IMR-90 (cell line): ENCODE results near the gene SPP2. TPM values are rescaled to one million over a fixed set of nuclear protein-coding genes. Genes with fewer than 3 reads are reported as not detected.

Experiments
- ATAC-seq: fragments of 200-7000 bp; cut with Tn5 transposase; 2 replicates; pipeline ENCODE4 v1.9.1; 2020; ENCODE audit warnings: low read depth, mild to moderate bottlenecking, moderate library complexity
- BruUV-seq: library from RNA; stranded (reverse); fragments of 400-500 nt; replicated peaks from 2 replicates; lab custom pipeline; 2021; lab: Mats Ljungman, UMichigan
- CTCF ChIA-PET: fragments of 300-600 bp; formaldehyde crosslinking; extraction: SDS; loops from one replicate; lab custom pipeline; 2021; ENCODE audit warnings: antibody characterized with exemption; lab: Yijun Ruan, JAX
- POLR2A ChIA-PET: fragments of 300-600 bp; sonication (Branson Sonifier 250); formaldehyde crosslinking; loops from one replicate; lab custom pipeline; 2022; ENCODE audit warnings: antibody characterized with exemption; ENCODE audit not compliant: unreplicated experiment; lab: Charles Lee
- DNase-seq: peaks from one replicate; pipeline ENCODE4 v3.0.0; 2013
- H2AFZ ChIP-seq: replicated peaks from 2 replicates; pipeline ENCODE3; 2013; ENCODE audit warnings: low read length, mild to moderate bottlenecking; ENCODE audit not compliant: poor library complexity
- H2AK5ac ChIP-seq: 2 replicates; pipeline ENCODE4 v1.6.1; 2013; ENCODE audit warnings: low read depth, low read length, inconsistent platforms
- H2AK9ac ChIP-seq: replicated peaks from 2 replicates; pipeline ENCODE3; 2013; ENCODE audit warnings: mild to moderate bottlenecking, low read depth, low read length, moderate library complexity; ENCODE audit not compliant: poor library complexity
- H2BK120ac ChIP-seq: 2 replicates; pipeline ENCODE4 v1.6.1; 2013; ENCODE audit warnings: low read depth, low read length, inconsistent platforms
- H2BK15ac ChIP-seq: 3 replicates; pipeline ENCODE4 v1.6.1; 2013; ENCODE audit warnings: low read depth, low read length, inconsistent platforms
- H2BK20ac ChIP-seq: 2 replicates; pipeline ENCODE4 v1.6.1; 2013; ENCODE audit warnings: low read depth, mild to moderate bottlenecking, inconsistent platforms, low read length, moderate library complexity
- H2BK5ac ChIP-seq: 2 replicates; pipeline ENCODE4 v1.6.1; 2013; ENCODE audit warnings: mild to moderate bottlenecking, low read depth, low read length, inconsistent platforms; ENCODE audit not compliant: poor library complexity, severe bottlenecking
- H3K14ac ChIP-seq: replicated peaks from 2 replicates; pipeline ENCODE4 v1.6.1; 2013; ENCODE audit warnings: low read depth, low read length, inconsistent platforms
- H3K18ac ChIP-seq: 2 replicates; pipeline ENCODE4 v1.6.1; 2013; ENCODE audit warnings: low read depth, low read length, control low read depth
- H3K23ac ChIP-seq: 2 replicates; pipeline ENCODE4 v1.6.1; 2013; ENCODE audit warnings: low read depth, low read length, inconsistent platforms
- H3K27ac ChIP-seq: 2 replicates; pipeline ENCODE4 v1.5.1; 2013; ENCODE audit warnings: mild to moderate bottlenecking, control low read depth, low read length; ENCODE audit not compliant: insufficient read depth
- H3K27me3 ChIP-seq: 2 replicates; pipeline ENCODE4 v1.6.1; 2013; ENCODE audit warnings: low read length; ENCODE audit not compliant: control insufficient read depth, insufficient read depth
- H3K36me3 ChIP-seq: 2 replicates; pipeline ENCODE4 v1.6.1; 2013; ENCODE audit warnings: low read length, mixed read lengths; ENCODE audit not compliant: control insufficient read depth, insufficient read depth
- H3K4ac ChIP-seq: 2 replicates; pipeline ENCODE4 v1.6.1; 2013; ENCODE audit warnings: low read depth, low read length, inconsistent platforms
- H3K4me1 ChIP-seq: 2 replicates; pipeline ENCODE4 v1.6.1; 2013; ENCODE audit warnings: low read length, mixed read lengths; ENCODE audit not compliant: control insufficient read depth, insufficient read depth
- H3K4me2 ChIP-seq: 2 replicates; pipeline ENCODE4 v1.6.1; 2013; ENCODE audit warnings: low read depth, mild to moderate bottlenecking, control low read depth, low read length, moderate library complexity
- H3K4me3 ChIP-seq: 2 replicates; pipeline ENCODE4 v1.5.1; 2013; ENCODE audit warnings: low read depth, mild to moderate bottlenecking, control low read depth, low read length, moderate library complexity; ENCODE audit not compliant: insufficient read depth
- H3K56ac ChIP-seq: 2 replicates; pipeline ENCODE4 v1.6.1; 2013; ENCODE audit warnings: low read length, inconsistent platforms; ENCODE audit not compliant: insufficient read depth; ENCODE audit errors: extremely low read depth
- H3K79me1 ChIP-seq, 2 experiments: 2 replicates each; pipeline ENCODE4 v1.6.1; 2013; ENCODE audit warnings: low read length in 2 of 2, inconsistent platforms in 1 of 2, low read depth in 1 of 2
- H3K9ac ChIP-seq: 2 replicates; pipeline ENCODE4 v1.6.1; 2013; ENCODE audit warnings: low read depth, low read length, control low read depth
- H3K9me1 ChIP-seq: 2 replicates; pipeline ENCODE4 v1.6.1; 2013; ENCODE audit warnings: low read length, inconsistent platforms; ENCODE audit not compliant: insufficient read depth
- H3K9me3 ChIP-seq: 2 replicates; pipeline ENCODE4 v1.6.1; 2013; ENCODE audit warnings: low read length; ENCODE audit not compliant: control insufficient read depth, insufficient read depth
- H4K20me1 ChIP-seq: 2 replicates; pipeline ENCODE4 v1.6.1; 2013; ENCODE audit warnings: low read length, inconsistent platforms; ENCODE audit not compliant: insufficient read depth
- H4K5ac ChIP-seq: 2 replicates; pipeline ENCODE4 v1.6.1; 2013; ENCODE audit warnings: mild to moderate bottlenecking, low read depth, low read length, control low read depth
- H4K8ac ChIP-seq, 2 experiments: 2 replicates each; pipeline ENCODE4 v1.6.1; 2013; ENCODE audit warnings: low read depth in 2 of 2, low read length in 2 of 2, control low read depth in 1 of 2, inconsistent platforms in 1 of 2
- H4K91ac ChIP-seq: 2 replicates; pipeline ENCODE4 v1.6.1; 2013; ENCODE audit warnings: low read depth, low read length, inconsistent platforms; ENCODE audit not compliant: insufficient read depth
- CEBPB ChIP-seq: IDR thresholded peaks from 2 replicates; pipeline ENCODE4 v1.6.1; 2012; ENCODE audit warnings: low read depth, low read length, improper control_type of control experiment
- MAZ ChIP-seq: IDR thresholded peaks from 2 replicates; pipeline ENCODE4 v1.6.1; 2012; ENCODE audit warnings: low read depth, mild to moderate bottlenecking, low read length, improper control_type of control experiment, moderate library complexity, borderline replicate concordance
- RCOR1 ChIP-seq: IDR thresholded peaks from 2 replicates; pipeline ENCODE4 v1.6.1; 2012; ENCODE audit warnings: mild to moderate bottlenecking, low read length, improper control_type of control experiment; ENCODE audit not compliant: insufficient replicate concordance
- whole genome bisulfite sequencing, 2 experiments: methylation state at CpG; one replicate each; pipeline versions ENCODE4 v1.1.5 to v1.1.7; 2013; ENCODE audit warnings: missing lambda C conversion rate in 2 of 2; ENCODE audit not compliant: insufficient read length in 1 of 2; ENCODE audit errors: extremely low coverage in 2 of 2; 5-methylcytosine and 5-hydroxymethylcytosine counted together
- dilution Hi-C: fragments of 300-500 bp; cut with HindIII; formaldehyde crosslinking; loops from one replicate; pipeline ENCODE4 v1.14.3; 2018; ENCODE audit warnings: low sequenced_read_pairs; ENCODE audit not compliant: unreplicated experiment
- in situ Hi-C: fragments of 300-500 bp; cut with MboI; formaldehyde crosslinking; loops from 3 replicates; pipeline ENCODE4 v1.14.3; 2019; ENCODE audit warnings: low sequenced_read_pairs, inconsistent platforms, mixed read lengths
- intact Hi-C: fragments of 100-400 bp; cut with micrococcal nuclease; formaldehyde crosslinking; loops from 2 replicates; pipeline ENCODE4 v1.10.0; 2022
- polyA plus RNA-seq, 3 experiments: library from polyadenylated mRNA; depleted of rRNA; stranded (reverse); fragments of >200 nt; gene quantifications; 2 replicates each; pipeline ENCODE4 v1.2.3, GENCODE V29; 2012; ENCODE audit warnings: low replicate concordance in 1 of 3
- total RNA-seq: library from RNA; depleted of rRNA; stranded (reverse); fragments of >200 nt; gene quantifications from 2 replicates; pipeline ENCODE4 v1.2.3, GENCODE V29; 2012
- TF ChIP-seq, protein P1 (sequence below): fragments of 150-350 bp; IDR thresholded peaks from 2 replicates; pipeline ENCODE4 v1.6.1; 2017; ENCODE audit warnings: mild to moderate bottlenecking, antibody characterized with exemption, low read length, low read depth
- TF ChIP-seq, protein P2 (sequence below): conservative IDR thresholded peaks from 2 replicates; pipeline ENCODE4 v1.5.1; 2012; ENCODE audit warnings: mild to moderate bottlenecking, low read depth, low read length, improper control_type of control experiment

Gene SPP2
- total and polyA plus RNA-seq, 2 of the 4 experiments (the other 2 are of a cell fraction) = not detected

DNA sequence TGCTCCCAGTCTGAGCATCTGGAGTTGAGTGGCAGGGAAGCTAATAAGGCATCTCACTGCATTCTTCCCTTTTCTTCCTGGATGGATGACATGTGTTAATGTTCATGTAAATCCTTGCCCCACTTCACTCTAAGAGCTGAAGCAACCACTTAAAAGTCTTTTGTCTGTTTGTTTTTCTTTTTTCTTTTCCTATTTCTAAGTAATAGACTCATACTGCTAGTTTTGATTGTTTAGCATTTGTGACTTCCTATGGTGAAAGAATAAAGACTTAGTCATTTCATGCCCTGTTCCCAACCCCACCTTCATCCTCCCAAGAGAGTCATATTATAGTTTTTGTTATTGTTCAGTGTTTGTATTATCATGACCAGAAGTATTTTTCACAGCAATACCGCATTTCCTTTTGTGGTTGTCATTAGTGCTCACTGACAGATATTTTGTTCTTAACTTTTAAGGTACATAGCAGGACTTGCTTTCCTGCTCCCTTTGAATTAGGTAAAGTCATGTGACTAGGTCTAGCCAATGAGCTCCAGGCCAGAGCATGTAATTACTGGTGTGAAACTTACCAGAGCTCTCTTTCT lies 18.1 kb upstream of the SPP2 start:
- H3K9me3 ChIP-seq = peaks cover 4% of the 10 kb centered on the region
- H2BK15ac ChIP-seq = no peak overlapping the region
- H4K5ac ChIP-seq = no peak overlapping the region
- no peaks in the 10 kb centered on the region; the same call in 1 of the 2 replicates for H4K20me1 ChIP-seq
- peaks cover 6% of the 10 kb centered on the region for H3K4me1 ChIP-seq
- TF ChIP-seq, protein P1, sequence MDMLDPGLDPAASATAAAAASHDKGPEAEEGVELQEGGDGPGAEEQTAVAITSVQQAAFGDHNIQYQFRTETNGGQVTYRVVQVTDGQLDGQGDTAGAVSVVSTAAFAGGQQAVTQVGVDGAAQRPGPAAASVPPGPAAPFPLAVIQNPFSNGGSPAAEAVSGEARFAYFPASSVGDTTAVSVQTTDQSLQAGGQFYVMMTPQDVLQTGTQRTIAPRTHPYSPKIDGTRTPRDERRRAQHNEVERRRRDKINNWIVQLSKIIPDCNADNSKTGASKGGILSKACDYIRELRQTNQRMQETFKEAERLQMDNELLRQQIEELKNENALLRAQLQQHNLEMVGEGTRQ = no peak
- TF ChIP-seq, protein P2, sequence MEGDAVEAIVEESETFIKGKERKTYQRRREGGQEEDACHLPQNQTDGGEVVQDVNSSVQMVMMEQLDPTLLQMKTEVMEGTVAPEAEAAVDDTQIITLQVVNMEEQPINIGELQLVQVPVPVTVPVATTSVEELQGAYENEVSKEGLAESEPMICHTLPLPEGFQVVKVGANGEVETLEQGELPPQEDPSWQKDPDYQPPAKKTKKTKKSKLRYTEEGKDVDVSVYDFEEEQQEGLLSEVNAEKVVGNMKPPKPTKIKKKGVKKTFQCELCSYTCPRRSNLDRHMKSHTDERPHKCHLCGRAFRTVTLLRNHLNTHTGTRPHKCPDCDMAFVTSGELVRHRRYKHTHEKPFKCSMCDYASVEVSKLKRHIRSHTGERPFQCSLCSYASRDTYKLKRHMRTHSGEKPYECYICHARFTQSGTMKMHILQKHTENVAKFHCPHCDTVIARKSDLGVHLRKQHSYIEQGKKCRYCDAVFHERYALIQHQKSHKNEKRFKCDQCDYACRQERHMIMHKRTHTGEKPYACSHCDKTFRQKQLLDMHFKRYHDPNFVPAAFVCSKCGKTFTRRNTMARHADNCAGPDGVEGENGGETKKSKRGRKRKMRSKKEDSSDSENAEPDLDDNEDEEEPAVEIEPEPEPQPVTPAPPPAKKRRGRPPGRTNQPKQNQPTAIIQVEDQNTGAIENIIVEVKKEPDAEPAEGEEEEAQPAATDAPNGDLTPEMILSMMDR = no peak
- TF ChIP-seq RCOR1 (no peak), CEBPB (no peak), MAZ (no peak)
- H3K27me3 ChIP-seq = peaks cover 2% of the 10 kb centered on the region; the same call in 1 of the 2 replicates
- no peak overlapping the region for H3K14ac ChIP-seq
- H2AK9ac ChIP-seq = no peak overlapping the region
- DNase-seq (peak; percentile 82), ATAC-seq (peak; percentile 80)
- no peak overlapping the region for H4K91ac ChIP-seq
- no peaks in the 10 kb centered on the region for H3K36me3 ChIP-seq
- dilution Hi-C loops = no loop called here
- intact Hi-C loops = no loop called here
- no peak overlapping the region for H4K8ac ChIP-seq
- no peak overlapping the region for H3K27ac ChIP-seq
- no peak overlapping the region for H2BK120ac ChIP-seq
- H3K4me3 ChIP-seq = no peak overlapping the region
- in situ Hi-C loops = no loop called here
- no peak overlapping the region for H3K18ac ChIP-seq
- BruUV-seq = no TSS peak
- peak overlapping the region; percentile 55; the same call in 1 of the 2 replicates for H3K4me2 ChIP-seq
- H3K23ac ChIP-seq = no peak overlapping the region
- H2BK5ac ChIP-seq = peak overlapping the region; percentile 30
- no peak overlapping the region for H3K56ac ChIP-seq
- CTCF ChIA-PET = interaction anchor here (0.5 kb wide), 1 partner anchor 422 kb away, joined by 3 read pairs; no protein-coding TSS in a partner anchor
- H2BK20ac ChIP-seq = no peak overlapping the region
- H3K9ac ChIP-seq = no peak overlapping the region
- H2AK5ac ChIP-seq = no peak overlapping the region
- no peaks in the 10 kb centered on the region for H3K9me1 ChIP-seq
- no peak overlapping the region; the same call in 1 of the 2 replicates for H3K4ac ChIP-seq
- WGBS, 2 experiments = no CpG with 5 or more reads among the region's 1 CpG
- no peak overlapping the region for H2AFZ ChIP-seq
- POLR2A ChIA-PET = no interaction called here
- no peaks in the 10 kb centered on the region for H3K79me1 ChIP-seq
